NK-92 treated with Interleukin-12 subunit alpha and Interleukin-12 subunit beta, amount 100 ng/mL, for 24 hours (cell line): ENCODE measurements around the gene EIPR1.

Experiments used
- DNase-seq: peaks from one replicate; lab custom pipeline; 2025; lab: John Stamatoyannopoulos, UW

EIPR1 gene

GRCh38 chr2:3267869-3268704, 109.5 kb downstream of the EIPR1 start:
- DNase-seq: no peak

DNA sequence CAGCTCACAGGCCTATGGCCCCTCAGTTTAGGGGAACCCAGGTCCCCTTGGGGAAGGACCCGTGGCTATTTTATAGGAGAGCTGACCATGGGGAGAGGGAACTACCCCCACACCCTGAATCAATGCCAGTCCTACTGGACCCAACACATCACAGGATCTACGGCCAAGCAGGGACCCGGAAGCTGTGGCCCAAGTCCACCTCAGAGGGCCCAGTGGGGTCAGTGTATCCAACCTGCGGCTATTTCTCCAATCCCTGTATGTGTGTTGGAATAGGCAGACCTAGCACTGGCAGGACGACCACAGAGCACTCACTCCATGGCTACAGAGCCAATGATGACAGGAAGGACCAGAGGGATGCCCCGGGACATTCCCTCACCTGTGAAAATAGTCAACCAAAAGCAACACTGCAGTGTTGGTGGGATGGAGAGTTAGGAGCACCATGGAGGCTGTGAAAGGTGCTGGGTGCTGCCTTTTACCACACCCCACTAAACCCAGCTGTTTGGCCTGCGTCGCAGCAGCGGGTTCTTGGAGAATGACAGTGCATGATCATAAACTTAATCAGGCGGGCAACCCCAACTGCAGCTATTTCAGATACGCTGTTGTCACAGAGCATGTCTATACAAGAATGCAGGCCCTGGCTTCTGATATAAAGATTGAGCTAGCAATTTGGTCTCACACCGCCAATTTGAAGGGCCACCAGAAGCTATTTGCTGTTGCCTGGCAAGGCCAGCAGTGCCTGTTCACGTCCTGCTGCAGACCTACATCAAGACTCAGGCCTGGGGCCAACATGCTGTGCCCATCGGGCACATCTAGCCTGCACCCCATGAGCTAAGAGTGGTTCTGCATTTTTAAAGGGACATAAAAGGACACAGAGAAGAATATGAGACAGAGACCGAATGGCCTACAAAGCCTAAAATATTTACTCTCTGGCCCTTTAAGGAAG, 110.4 kb downstream of the EIPR1 start:
- no peak for DNase-seq

DNA sequence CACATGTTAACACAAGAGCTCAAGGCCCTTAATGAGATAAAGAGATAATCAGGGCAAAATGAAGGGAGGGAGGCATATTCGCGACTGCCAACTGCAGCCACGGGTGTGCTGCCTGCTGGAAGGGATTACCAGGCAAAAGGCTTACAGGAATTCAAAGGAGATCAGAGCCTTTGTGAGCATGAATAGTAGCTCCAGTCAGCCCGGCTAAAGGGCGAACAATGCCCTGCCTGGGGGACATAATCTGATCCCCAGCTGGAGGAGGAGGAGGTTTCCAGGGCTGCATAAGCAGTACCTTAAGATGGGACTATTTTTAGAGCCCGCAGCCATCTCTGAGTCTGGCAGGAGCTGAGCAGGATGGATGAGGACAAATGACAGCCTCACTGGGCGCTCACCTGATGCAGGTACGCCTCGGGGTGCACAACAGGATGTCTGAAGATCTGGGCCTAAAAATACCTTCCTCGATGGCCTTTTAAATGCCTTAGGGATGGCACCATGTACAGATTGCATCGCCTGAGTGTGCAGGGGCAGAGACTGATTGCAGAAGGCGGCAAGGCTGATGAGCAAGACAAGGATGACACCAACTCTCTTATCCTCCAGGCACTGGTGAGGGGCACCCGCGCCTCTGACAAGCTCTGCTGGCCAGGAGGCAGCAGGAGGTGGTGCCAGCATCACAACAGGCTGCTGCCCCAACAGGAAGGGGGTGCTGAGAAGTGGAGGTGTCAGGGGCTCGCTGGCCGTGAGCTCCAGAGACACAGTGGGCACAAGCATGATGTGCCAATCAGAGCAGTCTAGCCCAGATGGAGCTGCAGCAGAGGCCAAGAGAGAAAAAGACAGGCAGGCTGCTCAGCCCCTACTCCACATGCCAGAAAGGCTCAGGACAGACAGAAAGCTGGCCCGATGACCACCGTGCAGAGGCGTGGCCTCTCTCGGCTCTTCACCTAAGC, 111.4 kb downstream of the EIPR1 start:
- DNase-seq: no peak

- no peak for DNase-seq
These were observed 112.1 kb downstream of the EIPR1 start for GRCh38 chr2:3265471-3265870.

GRCh38 chr2:3264010-3264744, 113.4 kb downstream of the EIPR1 start:
- no peak for DNase-seq

DNA sequence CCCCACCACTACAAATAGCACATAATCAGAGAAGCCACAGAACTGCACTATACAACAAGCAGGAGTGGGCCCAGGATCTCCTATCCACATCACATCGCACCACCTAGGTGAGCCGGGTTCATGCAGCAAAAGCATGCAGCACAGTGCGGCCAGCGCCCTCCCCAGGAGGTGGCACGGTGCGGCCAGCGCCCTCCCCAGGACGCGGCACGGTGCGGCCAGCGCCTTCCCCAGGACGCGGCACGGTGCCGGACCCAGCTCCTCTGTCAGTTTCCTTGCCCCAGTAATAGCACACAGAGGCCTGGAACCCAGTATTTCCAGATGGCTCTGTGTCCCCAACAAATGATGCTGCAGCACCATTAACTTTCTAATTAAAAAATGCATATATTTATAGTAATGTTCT, 114.1 kb downstream of the EIPR1 start:
- no peak for DNase-seq

DNA sequence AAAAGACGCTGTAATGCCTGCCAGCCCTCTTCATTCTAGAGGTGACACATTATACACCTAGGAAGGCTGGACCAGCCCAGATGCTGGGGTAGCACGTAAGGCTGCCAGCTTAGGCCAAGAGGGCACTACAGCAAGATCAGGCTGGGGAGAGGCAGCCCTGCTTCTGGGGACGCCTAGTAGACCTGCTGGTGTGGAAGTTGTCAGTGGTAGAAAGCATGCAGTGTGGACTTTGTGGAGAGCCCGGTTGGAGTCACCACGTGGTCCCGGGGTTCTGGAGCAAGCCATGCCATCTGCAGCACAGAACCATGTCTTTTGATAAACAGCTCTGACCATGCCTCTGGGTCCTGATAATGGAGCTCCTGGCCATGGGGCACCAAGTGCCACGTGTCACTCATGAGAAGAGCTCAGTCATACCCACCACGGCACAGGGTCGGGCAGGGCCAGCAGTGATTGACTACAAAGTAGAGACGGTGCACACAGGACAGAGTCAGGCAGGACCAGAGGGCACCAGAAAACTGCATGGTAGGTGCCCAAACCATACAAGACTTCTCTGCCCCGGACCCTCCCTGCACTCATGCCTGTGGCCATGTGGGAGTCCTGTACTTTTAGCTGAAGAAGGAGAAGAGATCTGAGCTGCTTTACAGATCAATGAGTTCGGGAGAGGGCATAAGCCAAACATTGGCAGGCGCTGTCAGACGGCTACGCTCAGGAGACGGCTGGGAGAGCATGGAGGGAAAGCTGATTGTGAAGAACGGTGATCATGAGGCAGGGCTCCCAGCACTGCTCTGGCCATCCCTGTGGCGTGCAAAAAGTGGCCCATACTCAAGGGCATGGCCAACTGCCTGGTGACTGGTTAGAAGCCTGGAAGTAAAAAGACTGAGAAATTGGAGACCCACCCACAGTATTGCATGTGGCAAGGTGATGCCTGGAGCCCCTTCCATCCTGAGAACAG, 114.9 kb downstream of the EIPR1 start:
- no peak for DNase-seq

DNA sequence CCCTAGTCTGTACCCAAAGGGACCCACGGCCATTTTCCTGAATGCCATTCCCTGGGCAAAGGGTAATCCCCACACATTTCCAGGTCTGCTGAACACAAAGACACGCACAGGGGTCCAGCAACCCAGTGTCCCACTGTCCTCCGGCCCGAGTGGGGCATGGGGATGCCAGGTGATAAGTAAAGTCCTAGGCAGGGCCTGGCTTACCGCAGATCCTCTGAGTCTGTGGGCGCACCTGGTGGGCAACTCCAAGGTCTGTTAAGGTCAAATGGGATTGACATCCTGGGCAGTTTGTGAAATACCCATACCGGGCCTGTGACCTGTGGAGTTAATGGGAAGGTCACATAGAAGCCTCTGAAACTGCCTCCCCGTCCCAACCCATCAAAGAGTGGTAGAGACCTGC, 116.1 kb downstream of the EIPR1 start:
- no peak for DNase-seq

DNA sequence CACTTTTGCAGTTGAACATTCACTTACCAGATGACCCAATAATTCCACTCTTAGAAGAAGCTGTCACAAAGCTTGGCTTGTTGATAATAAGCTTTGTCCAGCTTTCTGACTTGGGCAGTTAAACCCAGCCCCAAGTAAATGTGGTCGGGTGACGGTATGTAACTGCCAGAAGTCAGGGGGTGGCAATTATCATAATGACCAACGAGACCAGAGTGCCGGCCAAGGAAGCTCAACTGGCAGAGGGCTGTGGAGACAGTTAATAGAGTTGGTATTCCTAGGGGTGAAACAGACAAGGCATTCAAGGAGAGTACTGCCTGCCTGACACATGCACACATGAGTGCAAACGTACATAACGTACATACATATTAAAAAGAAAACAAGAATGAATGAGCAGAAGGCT, 116.7 kb downstream of the EIPR1 start:
- DNase-seq: no peak

DNA sequence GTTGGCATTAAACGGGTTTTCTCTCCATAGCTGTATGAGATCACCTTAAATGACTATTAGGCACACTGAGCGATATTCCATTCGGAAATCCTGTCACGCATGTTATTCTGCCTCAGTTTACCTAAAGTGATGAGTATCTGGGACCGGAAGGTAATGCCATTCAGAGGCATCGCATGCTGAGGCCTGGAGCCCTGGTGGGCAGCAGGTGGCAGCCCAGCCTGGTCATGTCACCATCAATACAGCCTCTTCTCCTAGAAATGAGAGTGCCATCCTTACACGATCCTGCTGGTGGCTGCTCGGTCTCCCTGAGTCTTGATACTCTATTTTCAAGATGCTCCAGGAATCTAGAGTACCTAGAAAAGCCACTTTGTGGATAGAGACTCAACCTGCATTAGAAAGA, 119.8 kb downstream of the EIPR1 start:
- no peak for DNase-seq

- no peak for DNase-seq
These were observed 120.5 kb downstream of the EIPR1 start for GRCh38 chr2:3257166-3257565.

GRCh38 chr2:3256605-3257004, 121.0 kb downstream of the EIPR1 start:
- DNase-seq: no peak

DNA sequence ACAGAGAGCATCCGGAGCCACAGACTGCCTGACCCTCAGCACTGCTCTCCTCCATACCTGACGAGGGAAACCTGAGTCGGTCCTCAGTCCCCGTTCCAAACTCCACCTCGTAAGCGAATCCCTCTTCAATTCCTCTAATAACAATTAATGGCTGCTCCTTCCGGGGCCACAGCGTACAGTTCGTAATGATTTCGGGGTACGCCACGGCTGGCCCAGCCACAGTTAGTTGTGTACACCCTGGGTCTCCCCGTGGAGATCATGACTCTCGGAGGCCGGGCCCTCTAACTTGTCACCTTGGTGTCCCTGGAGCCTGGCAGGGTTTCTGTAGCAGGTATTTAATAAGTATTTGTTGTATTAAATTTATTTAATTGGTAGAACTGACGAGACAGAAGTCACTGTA, 121.5 kb downstream of the EIPR1 start:
- DNase-seq: no peak

DNA sequence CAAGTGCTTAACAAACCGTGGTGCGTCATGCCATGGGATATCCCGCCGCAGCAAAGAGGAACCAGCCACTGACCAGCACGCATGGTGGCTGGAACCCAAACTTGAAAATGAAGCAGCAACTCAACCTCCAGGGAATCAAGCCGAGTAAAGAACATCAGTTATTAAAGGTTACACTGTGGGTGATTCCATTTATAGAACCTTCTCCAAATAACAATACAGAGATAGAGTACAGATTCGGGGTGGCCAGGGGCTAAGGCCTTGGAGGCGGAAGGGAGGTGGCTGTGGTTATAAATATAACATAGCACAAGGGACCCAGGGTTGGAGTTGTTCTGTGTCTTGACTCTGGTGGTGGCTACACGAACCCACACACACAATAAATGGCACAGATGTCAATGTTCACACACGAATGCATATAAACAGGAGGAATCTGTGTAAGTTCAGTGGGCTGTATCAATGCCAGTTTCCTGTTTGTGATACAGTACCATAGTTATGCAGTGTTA, 123.1 kb downstream of the EIPR1 start:
- DNase-seq: no peak

GRCh38 chr2:3253913-3254441, 123.6 kb downstream of the EIPR1 start:
- DNase-seq: no peak

DNA sequence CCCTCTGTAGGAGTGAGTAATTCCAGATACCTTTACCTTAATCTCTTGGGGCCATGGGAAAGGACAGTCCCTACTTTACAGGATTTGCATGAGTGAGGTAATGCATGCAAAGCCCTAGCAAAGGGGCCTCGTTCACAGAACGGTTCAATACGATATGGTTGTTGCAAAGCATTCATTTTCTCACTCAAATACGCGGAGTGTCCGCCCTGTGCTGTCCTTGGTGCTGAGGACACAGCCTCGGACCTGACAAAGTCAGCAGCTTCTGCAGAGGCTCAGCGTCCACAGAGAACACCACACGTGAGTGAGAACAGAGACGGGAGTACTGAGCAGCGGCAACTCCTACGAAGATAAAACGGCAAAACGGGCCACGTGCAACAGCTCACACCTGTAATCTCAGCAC, 125.7 kb downstream of the EIPR1 start:
- DNase-seq: no peak

- DNase-seq: no peak
These were observed 128.1 kb downstream of the EIPR1 start for GRCh38 chr2:3249476-3249962.

DNA sequence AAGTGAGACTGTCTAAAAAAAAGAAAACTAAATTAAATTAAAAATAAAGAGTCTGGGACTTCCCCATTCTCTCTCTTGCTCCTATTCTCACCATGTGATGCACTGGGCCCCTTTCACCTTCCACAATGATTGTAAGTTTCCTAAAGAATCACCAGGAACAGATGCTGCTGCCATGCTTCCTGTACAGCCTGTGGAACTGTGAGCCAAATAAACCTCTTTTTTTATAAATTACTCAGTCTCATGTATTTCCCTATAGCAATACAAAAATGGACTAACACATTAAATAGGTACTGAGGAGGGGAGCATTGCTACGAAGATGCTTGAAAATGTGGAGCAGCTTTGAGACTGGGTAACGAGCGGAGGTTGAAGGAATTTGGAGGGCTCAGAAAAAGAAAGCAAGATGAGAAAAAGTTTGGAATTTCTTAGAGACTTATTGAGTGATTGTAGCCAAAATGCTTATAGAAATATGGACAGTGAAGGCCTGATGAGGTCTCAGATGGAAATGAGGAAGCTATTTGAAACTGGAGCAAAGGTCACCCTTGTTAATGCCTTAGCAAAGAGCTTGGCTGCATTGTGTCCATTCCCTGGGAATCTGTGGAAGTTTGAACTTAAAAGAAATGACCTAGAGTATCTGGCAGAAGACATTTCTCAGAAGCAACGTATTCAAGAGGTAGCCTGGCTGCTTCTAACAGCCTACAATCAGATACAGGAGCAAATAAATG, 128.7 kb downstream of the EIPR1 start:
- no peak for DNase-seq
